NCI-H146 treated with DMSO at 0.1 percent for 48 hours (cell line): ENCODE results near the gene USP40.

ENCODE experiments used
- DNase-seq: peaks from one replicate; lab custom pipeline; 2025; ENCODE audit not compliant: unreplicated experiment; lab: John Stamatoyannopoulos, UW

Gene USP40

DNA sequence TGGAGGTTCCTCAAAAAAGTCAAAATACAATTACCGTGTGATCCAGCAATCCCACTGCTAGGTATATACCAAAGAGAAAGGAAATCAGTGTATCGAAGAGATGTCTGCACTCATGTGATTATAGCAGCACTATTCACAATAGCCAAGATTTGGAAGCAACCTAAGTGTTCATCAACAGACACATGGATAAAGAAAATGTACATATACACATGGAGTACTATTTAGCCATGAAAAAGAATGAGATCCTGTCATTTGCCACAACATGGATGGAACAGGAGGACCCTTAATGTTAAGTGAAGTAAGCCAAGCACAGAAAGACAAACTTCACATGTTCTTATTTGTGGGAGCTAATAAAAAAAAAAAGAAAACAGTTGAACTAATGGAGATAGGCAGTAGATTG lies 133.6 kb downstream of the USP40 start:
- no peak for DNase-seq

DNA sequence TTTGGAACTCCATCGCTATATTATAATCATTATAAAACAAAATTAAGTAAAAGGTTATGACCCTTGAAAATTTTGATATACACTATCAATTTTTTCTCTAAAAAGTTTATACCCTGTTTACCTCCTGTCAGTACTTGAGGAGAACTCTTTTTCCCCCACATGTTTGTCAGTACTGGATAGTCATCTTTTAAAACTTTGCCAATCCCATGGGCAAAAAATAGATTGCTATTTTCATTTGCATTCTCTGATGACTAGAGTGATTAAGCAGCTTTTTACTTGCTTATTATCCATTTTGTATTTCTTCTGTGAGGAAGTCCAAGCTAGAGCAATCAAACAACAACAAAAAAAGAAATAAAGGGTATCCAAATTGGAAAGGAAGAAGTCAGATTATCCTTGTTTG lies 135.9 kb downstream of the USP40 start:
- no peak for DNase-seq

DNA sequence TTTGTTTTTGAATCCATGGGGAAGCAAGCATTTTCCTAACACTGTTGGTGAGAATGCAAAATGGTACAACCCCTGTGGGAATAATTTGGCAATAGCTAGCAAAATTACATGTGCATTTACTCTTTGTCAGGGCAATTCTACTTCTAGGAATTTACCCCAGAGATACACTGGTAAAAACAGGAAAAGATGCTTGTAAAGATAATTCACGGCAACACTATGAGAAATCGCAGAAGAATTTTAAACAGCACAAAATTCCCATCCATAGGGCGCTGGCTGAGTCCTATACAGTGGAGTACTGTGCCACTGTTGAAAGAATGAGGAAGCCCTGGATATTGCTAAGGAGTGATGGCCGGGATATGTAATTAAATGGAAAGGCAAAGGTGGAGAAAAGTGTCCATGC lies 136.5 kb downstream of the USP40 start:
- DNase-seq, result no peak

DNA sequence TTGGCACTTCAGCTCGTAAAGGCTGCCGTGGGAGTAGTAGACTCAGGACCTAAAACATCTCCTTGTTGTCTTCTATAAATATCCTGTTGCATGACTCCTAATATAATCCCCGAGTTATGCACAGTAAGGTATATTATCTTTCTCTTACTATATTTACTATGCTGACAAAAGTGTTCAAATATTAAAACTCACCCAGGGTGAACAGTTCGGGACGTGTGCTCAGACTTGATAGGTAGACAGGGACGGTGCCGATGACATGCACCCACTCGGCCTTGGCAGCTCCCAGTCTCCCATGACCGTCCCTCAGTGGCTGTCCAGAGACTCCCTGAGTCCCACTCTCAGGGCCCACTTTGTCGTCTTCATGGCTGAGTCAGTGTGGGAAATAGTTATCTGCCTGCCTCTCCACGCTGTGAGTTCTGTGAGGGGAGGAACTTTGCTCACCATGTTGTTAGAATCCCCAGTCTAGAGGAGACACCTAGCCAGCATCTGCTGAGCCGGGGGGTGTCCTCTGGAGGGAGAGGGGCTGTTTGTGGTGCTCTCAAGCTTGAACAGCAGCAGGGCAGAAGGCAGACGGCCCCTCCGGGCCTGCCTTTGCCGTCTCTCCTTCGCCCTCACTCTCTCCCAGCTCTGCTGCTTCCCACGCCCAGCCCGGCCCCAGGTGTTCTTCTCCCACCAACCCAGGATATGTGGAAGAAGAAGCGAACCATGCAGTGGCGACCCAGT lies 137.2 kb downstream of the USP40 start:
- no peak for DNase-seq

DNA sequence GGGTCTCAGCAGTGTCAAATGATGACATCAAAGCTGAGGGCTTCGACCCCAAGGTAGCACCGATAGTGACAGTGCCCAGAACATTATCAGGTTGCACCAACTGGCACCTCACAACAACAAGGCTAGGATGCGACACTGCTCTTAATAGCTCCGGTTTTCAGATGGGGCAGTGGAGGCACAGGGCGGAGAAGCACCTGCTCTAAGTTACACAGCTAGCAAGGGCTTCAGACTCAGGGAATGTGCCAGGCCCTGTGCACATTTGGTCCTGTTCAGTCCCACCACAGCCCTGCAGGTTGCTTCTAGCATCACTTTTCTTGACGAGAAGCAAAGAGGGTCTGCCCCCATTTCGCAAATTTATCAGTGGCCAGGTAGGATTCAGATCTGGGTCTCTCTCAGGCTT lies 138.1 kb downstream of the USP40 start:
- DNase-seq, result no peak

DNA sequence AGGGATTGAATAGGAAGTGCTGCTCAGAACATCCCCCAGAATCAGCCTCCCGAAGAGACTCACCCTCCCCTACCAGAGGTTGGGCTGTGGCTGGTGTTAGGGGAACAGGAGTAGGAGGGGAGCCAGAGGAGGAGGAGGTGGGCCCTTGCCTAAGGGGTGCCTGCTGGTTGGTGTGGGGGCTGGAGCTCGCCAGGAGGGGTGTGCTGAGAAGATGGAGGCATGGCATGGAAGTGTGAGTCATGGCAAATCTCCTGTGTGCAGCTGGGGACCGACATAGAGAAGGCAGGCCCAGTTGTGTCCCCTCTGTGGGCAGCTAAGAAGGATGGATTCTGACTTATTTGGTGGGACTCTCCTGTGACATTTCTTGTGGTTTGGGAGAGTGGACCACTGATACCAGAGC lies 138.6 kb downstream of the USP40 start:
- DNase-seq, result no peak

DNA sequence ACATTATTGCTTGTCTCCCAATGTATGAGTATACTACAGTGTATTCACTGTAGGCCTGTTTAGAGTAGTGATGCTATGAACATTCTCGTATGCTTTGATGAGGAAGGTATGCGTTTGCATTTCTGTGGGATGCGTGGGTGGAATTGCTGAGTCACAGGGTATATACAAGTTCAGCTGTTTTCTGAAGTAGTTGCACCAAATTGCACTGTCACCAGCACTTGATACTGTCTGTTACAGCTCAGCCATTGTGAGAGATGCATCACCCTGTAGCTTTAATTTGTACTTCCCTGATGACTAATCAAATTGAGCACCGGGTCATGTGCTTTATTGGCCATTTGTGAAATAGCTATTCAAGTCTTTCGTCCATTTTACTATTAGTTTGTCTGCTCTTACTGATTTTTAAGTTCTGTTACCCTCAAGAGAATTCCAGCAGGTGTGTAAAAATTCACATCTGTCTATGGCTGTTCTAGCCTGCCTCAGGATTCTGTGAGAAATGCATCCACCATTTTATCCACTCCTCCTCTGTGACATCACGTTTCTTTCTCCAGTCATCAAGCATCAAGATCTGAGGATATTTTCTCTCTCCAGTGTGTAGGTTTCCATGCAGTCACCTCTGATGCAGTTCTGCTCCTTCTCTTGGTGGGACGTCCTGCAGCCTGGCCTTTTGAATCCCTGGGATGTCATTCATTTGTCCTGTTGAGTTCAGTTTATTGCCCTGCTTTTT lies 139.8 kb downstream of the USP40 start:
- no peak for DNase-seq
